ENCODE data around the gene SLC35A3.

Gene SLC35A3

DNA sequence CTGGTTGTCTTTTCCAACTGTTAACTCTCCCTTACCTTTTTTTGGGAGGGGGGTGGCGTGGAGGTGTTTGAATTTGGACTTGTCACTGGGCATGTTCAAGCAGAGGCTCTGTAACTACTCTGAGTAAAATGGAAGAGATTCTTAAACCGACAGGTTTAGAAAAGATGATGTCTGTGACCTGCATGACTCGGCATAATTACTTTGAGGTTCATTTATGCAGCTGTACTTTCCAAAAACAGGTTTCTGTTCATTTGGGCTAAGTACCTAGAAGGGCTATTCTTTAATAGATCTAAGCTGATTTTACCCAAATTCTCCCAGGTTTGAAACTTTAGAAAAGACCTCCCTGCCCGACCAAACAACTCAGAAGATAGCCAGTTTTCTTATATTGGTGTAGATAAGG lies 80.3 kb downstream of the SLC35A3 start:
- H2BK15ac ChIP-seq (ENCODE audit: low read length): no peak overlapping the region
- H2BK5ac ChIP-seq (ENCODE audit: low read length): no peak overlapping the region
- H3K9ac ChIP-seq (ENCODE audit: low read depth, low read length, poor library complexity): no peak overlapping the region
- H3K4me1 ChIP-seq (ENCODE audit: control insufficient read depth in 2 of 2, insufficient read depth in 1 of 2, low read depth in 1 of 2, low read length in 2 of 2): peaks cover 0 to 6% of the 10 kb centered on the region in 2 donors
- no peak overlapping the region for H2BK12ac ChIP-seq (ENCODE audit: low read length)
- H3K27ac ChIP-seq (replicated peaks; ENCODE audit: low read length): no peak overlapping the region
- no peak overlapping the region for H2AK5ac ChIP-seq (ENCODE audit: low read depth, low read length)
- H4K8ac ChIP-seq (ENCODE audit: low read depth, low read length): no peak overlapping the region
- H3K14ac ChIP-seq (ENCODE audit: low read length): no peak overlapping the region
- H3K36me3 ChIP-seq (replicated peaks in 1 of 2; ENCODE audit: control insufficient read depth in 2 of 2, insufficient read depth in 2 of 2, low read length in 2 of 2): peaks cover 0 to 48% of the 10 kb centered on the region in 2 donors
- no peak overlapping the region for H2AFZ ChIP-seq (ENCODE audit: low read length)
- peaks cover 0 to 11% of the 10 kb centered on the region in 2 donors for H3K9me3 ChIP-seq (replicated peaks in 1 of 2; ENCODE audit: control insufficient read depth in 2 of 2, insufficient read depth in 1 of 2, low read depth in 1 of 2, low read length in 2 of 2)
- H3K23ac ChIP-seq (ENCODE audit: low read depth, low read length, poor library complexity): no peak overlapping the region
- H3K4ac ChIP-seq (ENCODE audit: low read length): no peak overlapping the region
- no peak for DNase-seq (ENCODE audit: low spot score)
- no peak overlapping the region for H2BK120ac ChIP-seq (ENCODE audit: low read depth, low read length)
- WGBS, 2 donors (ENCODE audit: extremely low coverage in 2 of 2, insufficient read length in 2 of 2, insufficient replicate concordance in 1 of 2): no CpG with 5 or more reads among the region's 4 CpGs
- H3K18ac ChIP-seq (ENCODE audit: low read length): no peak overlapping the region
- no peak overlapping the region for H4K91ac ChIP-seq (ENCODE audit: low read depth, low read length, poor library complexity)
- H3K79me1 ChIP-seq (ENCODE audit: low read depth, low read length): no peaks in the 10 kb centered on the region
- no peak overlapping the region for H3K4me2 ChIP-seq (ENCODE audit: insufficient read depth, low read length, poor library complexity, severe bottlenecking)
- no peak overlapping the region for H3K4me3 ChIP-seq (ENCODE audit: low read length in 2 of 2)
- H3K27me3 ChIP-seq (ENCODE audit: control insufficient read depth in 3 of 3, insufficient read depth in 3 of 3, low read depth in 1 of 3, low read length in 3 of 3): no peaks in the 10 kb centered on the region

DNA sequence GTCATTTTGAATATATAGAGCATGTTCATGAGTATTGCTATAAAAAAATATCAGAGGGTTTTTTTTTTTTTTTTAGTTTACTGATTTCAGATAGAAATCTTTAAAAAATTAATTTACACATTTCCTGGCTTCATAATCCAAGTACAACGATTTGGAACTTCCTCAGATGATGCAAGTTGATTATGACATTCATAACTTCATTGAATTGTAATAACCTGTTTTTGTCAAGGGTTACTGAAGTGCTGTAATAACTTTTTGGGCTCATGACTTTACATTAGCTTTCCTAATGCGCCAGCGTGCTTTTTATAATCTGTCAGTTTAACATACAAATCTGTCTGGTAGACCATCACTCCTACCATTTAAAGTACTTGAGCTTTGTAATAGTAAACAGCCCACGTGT lies 81.6 kb downstream of the SLC35A3 start:
- Histone ChIP-seq H2BK120ac (ENCODE audit: low read depth, low read length) (no peak overlapping the region), H3K27ac (replicated peaks; ENCODE audit: low read length) (no peak overlapping the region), H3K23ac (ENCODE audit: low read depth, low read length, poor library complexity) (no peak overlapping the region), H3K9me3 (replicated peaks in 1 of 2; ENCODE audit: control insufficient read depth in 2 of 2, insufficient read depth in 1 of 2, low read depth in 1 of 2, low read length in 2 of 2) (peaks cover 0 to 8% of the 10 kb centered on the region in 2 donors), H3K27me3 (ENCODE audit: control insufficient read depth in 3 of 3, insufficient read depth in 3 of 3, low read depth in 1 of 3, low read length in 3 of 3) (no peaks in the 10 kb centered on the region), H3K79me1 (ENCODE audit: low read depth, low read length) (no peaks in the 10 kb centered on the region), H3K4me2 (ENCODE audit: insufficient read depth, low read length, poor library complexity, severe bottlenecking) (no peak overlapping the region), H3K9ac (ENCODE audit: low read depth, low read length, poor library complexity) (no peak overlapping the region), H2AFZ (ENCODE audit: low read length) (no peak overlapping the region), H4K91ac (ENCODE audit: low read depth, low read length, poor library complexity) (no peak overlapping the region), H3K18ac (ENCODE audit: low read length) (no peak overlapping the region), H2BK12ac (ENCODE audit: low read length) (no peak overlapping the region), H2BK15ac (ENCODE audit: low read length) (no peak overlapping the region), H3K4ac (ENCODE audit: low read length) (no peak overlapping the region), H3K14ac (ENCODE audit: low read length) (no peak overlapping the region), H4K8ac (ENCODE audit: low read depth, low read length) (no peak overlapping the region), H3K36me3 (replicated peaks in 1 of 2; ENCODE audit: control insufficient read depth in 2 of 2, insufficient read depth in 2 of 2, low read length in 2 of 2) (peaks cover 0 to 57% of the 10 kb centered on the region in 2 donors), H2AK5ac (ENCODE audit: low read depth, low read length) (no peak overlapping the region), H2BK5ac (ENCODE audit: low read length) (no peak overlapping the region), H3K4me1 (ENCODE audit: control insufficient read depth in 2 of 2, insufficient read depth in 1 of 2, low read depth in 1 of 2, low read length in 2 of 2) (peaks cover 0 to 6% of the 10 kb centered on the region in 2 donors), H3K4me3 (ENCODE audit: low read length in 2 of 2) (no peak overlapping the region)
- no peak for DNase-seq (ENCODE audit: low spot score)
- whole genome bisulfite sequencing, 2 donors (ENCODE audit: extremely low coverage in 2 of 2, insufficient read length in 2 of 2, insufficient replicate concordance in 1 of 2): no CpG with 5 or more reads among the region's 4 CpGs

DNA sequence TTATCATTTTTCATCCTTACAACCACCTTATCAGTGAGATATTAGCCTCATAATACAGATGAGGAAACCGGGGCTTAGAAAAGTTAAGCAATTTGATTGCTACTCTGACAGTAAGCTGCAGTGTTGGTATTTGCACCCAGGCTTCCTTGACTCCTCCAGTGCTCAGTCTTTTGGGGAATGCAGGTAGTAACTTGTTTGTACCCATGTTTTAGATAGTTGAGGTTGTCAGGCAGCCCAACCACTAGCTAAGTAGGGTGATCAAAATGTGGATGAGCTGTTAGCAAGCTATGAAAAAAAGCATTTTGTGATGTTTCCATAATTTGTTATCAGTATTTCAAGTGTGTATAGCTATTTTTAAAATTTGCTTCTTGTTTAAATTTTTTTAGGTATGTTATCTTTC lies 82.1 kb downstream of the SLC35A3 start:
- H3K9me3 ChIP-seq (replicated peaks in 1 of 2; ENCODE audit: control insufficient read depth in 2 of 2, insufficient read depth in 1 of 2, low read depth in 1 of 2, low read length in 2 of 2): peaks cover 0 to 6% of the 10 kb centered on the region in 2 donors
- no peak overlapping the region for H2BK12ac ChIP-seq (ENCODE audit: low read length)
- H4K8ac ChIP-seq (ENCODE audit: low read depth, low read length): no peak overlapping the region
- H3K36me3 ChIP-seq (replicated peaks in 1 of 2; ENCODE audit: control insufficient read depth in 2 of 2, insufficient read depth in 2 of 2, low read length in 2 of 2): peaks cover 0 to 61% of the 10 kb centered on the region in 2 donors
- WGBS, 2 donors (ENCODE audit: extremely low coverage in 2 of 2, insufficient read length in 2 of 2, insufficient replicate concordance in 1 of 2): no CpG with 5 or more reads among the region's 1 CpG
- H4K91ac ChIP-seq (ENCODE audit: low read depth, low read length, poor library complexity): no peak overlapping the region
- H3K4ac ChIP-seq (ENCODE audit: low read length): no peak overlapping the region
- no peak overlapping the region for H2BK120ac ChIP-seq (ENCODE audit: low read depth, low read length)
- no peak overlapping the region for H3K4me2 ChIP-seq (ENCODE audit: insufficient read depth, low read length, poor library complexity, severe bottlenecking)
- no peaks in the 10 kb centered on the region for H3K79me1 ChIP-seq (ENCODE audit: low read depth, low read length)
- no peak overlapping the region for H2AK5ac ChIP-seq (ENCODE audit: low read depth, low read length)
- no peak overlapping the region for H3K14ac ChIP-seq (ENCODE audit: low read length)
- DNase-seq (ENCODE audit: low spot score): no peak
- no peak overlapping the region for H2AFZ ChIP-seq (ENCODE audit: low read length)
- no peak overlapping the region for H3K18ac ChIP-seq (ENCODE audit: low read length)
- H3K9ac ChIP-seq (ENCODE audit: low read depth, low read length, poor library complexity): no peak overlapping the region
- no peak overlapping the region for H2BK5ac ChIP-seq (ENCODE audit: low read length)
- H2BK15ac ChIP-seq (ENCODE audit: low read length): no peak overlapping the region
- peaks cover 0 to 6% of the 10 kb centered on the region in 2 donors for H3K4me1 ChIP-seq (ENCODE audit: control insufficient read depth in 2 of 2, insufficient read depth in 1 of 2, low read depth in 1 of 2, low read length in 2 of 2)
- no peak overlapping the region for H3K23ac ChIP-seq (ENCODE audit: low read depth, low read length, poor library complexity)
- H3K27ac ChIP-seq (replicated peaks; ENCODE audit: low read length): no peak overlapping the region
- H3K27me3 ChIP-seq (ENCODE audit: control insufficient read depth in 3 of 3, insufficient read depth in 3 of 3, low read depth in 1 of 3, low read length in 3 of 3): no peaks in the 10 kb centered on the region
- no peak overlapping the region for H3K4me3 ChIP-seq (ENCODE audit: low read length in 2 of 2)

DNA sequence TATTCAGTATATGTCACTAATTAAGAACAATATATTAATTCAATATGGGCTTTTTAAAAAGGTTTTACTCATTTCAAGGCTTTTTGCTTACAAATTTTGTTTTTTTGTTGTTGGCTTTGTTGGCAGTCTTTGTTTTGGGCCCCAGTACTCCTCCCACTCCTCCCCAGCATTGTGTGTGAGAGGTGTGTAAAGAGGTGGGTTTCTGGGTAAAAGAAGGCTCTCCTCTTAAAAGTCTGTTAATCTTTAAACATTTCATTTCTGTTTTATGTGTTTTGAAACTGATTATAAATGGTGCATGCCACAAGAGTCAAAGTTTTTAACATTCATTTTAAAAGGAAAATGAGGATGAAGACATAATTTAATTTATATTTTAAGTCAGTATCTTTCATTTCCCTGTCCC lies 83.3 kb downstream of the SLC35A3 start:
- H2BK12ac ChIP-seq (ENCODE audit: low read length): no peak overlapping the region
- no peak overlapping the region for H3K9ac ChIP-seq (ENCODE audit: low read depth, low read length, poor library complexity)
- no peak overlapping the region for H2AFZ ChIP-seq (ENCODE audit: low read length)
- no peaks in the 10 kb centered on the region for H3K27me3 ChIP-seq (ENCODE audit: control insufficient read depth in 3 of 3, insufficient read depth in 3 of 3, low read depth in 1 of 3, low read length in 3 of 3)
- H3K4me1 ChIP-seq (ENCODE audit: control insufficient read depth in 2 of 2, insufficient read depth in 1 of 2, low read depth in 1 of 2, low read length in 2 of 2): peaks cover 0 to 6% of the 10 kb centered on the region in 2 donors
- H2BK15ac ChIP-seq (ENCODE audit: low read length): no peak overlapping the region
- no peak overlapping the region for H4K8ac ChIP-seq (ENCODE audit: low read depth, low read length)
- DNase-seq (ENCODE audit: low spot score): no peak
- no peak overlapping the region for H4K91ac ChIP-seq (ENCODE audit: low read depth, low read length, poor library complexity)
- no peak overlapping the region for H3K4me2 ChIP-seq (ENCODE audit: insufficient read depth, low read length, poor library complexity, severe bottlenecking)
- H3K9me3 ChIP-seq (replicated peaks in 1 of 2; ENCODE audit: control insufficient read depth in 2 of 2, insufficient read depth in 1 of 2, low read depth in 1 of 2, low read length in 2 of 2): peaks cover 0 to 3% of the 10 kb centered on the region in 2 donors
- H3K79me1 ChIP-seq (ENCODE audit: low read depth, low read length): no peaks in the 10 kb centered on the region
- no peak overlapping the region for H3K14ac ChIP-seq (ENCODE audit: low read length)
- H2BK5ac ChIP-seq (ENCODE audit: low read length): no peak overlapping the region
- H2AK5ac ChIP-seq (ENCODE audit: low read depth, low read length): no peak overlapping the region
- no peak overlapping the region for H3K18ac ChIP-seq (ENCODE audit: low read length)
- no peak overlapping the region for H2BK120ac ChIP-seq (ENCODE audit: low read depth, low read length)
- no peak overlapping the region for H3K23ac ChIP-seq (ENCODE audit: low read depth, low read length, poor library complexity)
- H3K4me3 ChIP-seq (ENCODE audit: low read length in 2 of 2): no peak overlapping the region
- H3K36me3 ChIP-seq (replicated peaks in 1 of 2; ENCODE audit: control insufficient read depth in 2 of 2, insufficient read depth in 2 of 2, low read length in 2 of 2): peaks cover 0 to 74% of the 10 kb centered on the region in 2 donors
- no peak overlapping the region for H3K27ac ChIP-seq (replicated peaks; ENCODE audit: low read length)
- H3K4ac ChIP-seq (ENCODE audit: low read length): no peak overlapping the region
